Stimulated activated CD4-positive, alpha-beta T cell treated with anti-CD3 and anti-CD28 coated beads, Interleukin-12 subunit alpha, Interleukin-12 subunit beta, amount 100 ng/mL, for 48 hours (primary cell): ENCODE results near the gene ANKRD62.

ENCODE experiments used
- DNase-seq, 3 donors: peaks; one replicate each; pipeline ENCODE4 v3.0.0-alpha.2; 2020; ENCODE audit warnings: low read depth in 2 of 3, low spot score in 1 of 3

ANKRD62 gene

GRCh38 chr18:12165038-12165768, 71.6 kb downstream of the ANKRD62 start:
- DNase-seq, result no peak
